Measurements from ENCODE around the gene C1orf226. TPM values are rescaled to one million over a fixed set of nuclear protein-coding genes. Genes with fewer than 3 reads are reported as not detected.

C1orf226 gene
- total and polyA plus RNA-seq, 9 of the 15 experiments (the other 6 are each of a cell fraction or from before 2014, with no cell fraction given) = 0.10 to 1.4 (median 0.47) TPM

- TF ChIP-seq CLOCK (CRISPR knock-in tag; IDR thresholded peaks at IDR 0.05; ENCODE audit: borderline replicate concordance) (no peak), SIN3B (IDR thresholded peaks at IDR 0.05; ENCODE audit: low read depth) (no peak), RFX1 (IDR thresholded peaks at IDR 0.05) (no peak), ZMIZ1 (IDR thresholded peaks at IDR 0.05; ENCODE audit: low read depth in 2 of 2, low read length in 2 of 2) (peak in 1 of 2 experiments; percentile 98; a peak in 2 of 4 replicates), SMC3 (conservative IDR thresholded peaks at IDR 0.05; ENCODE audit: insufficient read depth, low read depth, low read length) (no peak), ZNF780A (CRISPR knock-in tag; IDR thresholded peaks at IDR 0.05) (no peak), ZNF699 (CRISPR knock-in tag; IDR thresholded peaks at IDR 0.05; ENCODE audit: insufficient replicate concordance) (no peak), GTF2A2 (tag; IDR thresholded peaks at IDR 0.05) (no peak), CBFB (CRISPR knock-in tag; IDR thresholded peaks at IDR 0.05) (peak; percentile 14; the same call in 1 of the 2 replicates), DDX20 (tag; IDR thresholded peaks at IDR 0.05; ENCODE audit: low read depth) (no peak), CTCFL (IDR thresholded peaks at IDR 0.05; ENCODE audit: borderline replicate concordance, insufficient read depth, low read depth, low read length, poor library complexity, severe bottlenecking) (no peak), HNRNPH1 (optimal IDR thresholded peaks at IDR 0.05; ENCODE audit: low read depth, low read length) (no peak), HDAC3 (IDR thresholded peaks at IDR 0.05; ENCODE audit: borderline replicate concordance, partially characterized antibody) (peak; percentile 92), SMARCA5 (IDR thresholded peaks at IDR 0.05) (no peak), HNRNPK (IDR thresholded peaks at IDR 0.05; ENCODE audit: low read depth, low read length, poor library complexity, severe bottlenecking) (no peak), MED1 (CRISPR knock-in tag; IDR thresholded peaks at IDR 0.05; ENCODE audit: borderline replicate concordance) (no peak), ZNF197 (CRISPR knock-in tag; IDR thresholded peaks at IDR 0.05; ENCODE audit: low read depth) (no peak)
Observed at GRCh38 chr1:162386292-162387225, 5.0 kb downstream of the C1orf226 start (continued).
